Inflammatory macrophage treated with lipopolysaccharide for 4 hours (primary cell): Measurements from ENCODE around the gene SRGAP3.

Source experiments
- DNase-seq: peaks from one replicate; pipeline ENCODE4 v3.0.0-alpha.2; 2020

Gene SRGAP3

GRCh38 chr3:9223672-9224071 is 25.8 kb downstream of the SRGAP3 start:
- no peak for DNase-seq

DNA sequence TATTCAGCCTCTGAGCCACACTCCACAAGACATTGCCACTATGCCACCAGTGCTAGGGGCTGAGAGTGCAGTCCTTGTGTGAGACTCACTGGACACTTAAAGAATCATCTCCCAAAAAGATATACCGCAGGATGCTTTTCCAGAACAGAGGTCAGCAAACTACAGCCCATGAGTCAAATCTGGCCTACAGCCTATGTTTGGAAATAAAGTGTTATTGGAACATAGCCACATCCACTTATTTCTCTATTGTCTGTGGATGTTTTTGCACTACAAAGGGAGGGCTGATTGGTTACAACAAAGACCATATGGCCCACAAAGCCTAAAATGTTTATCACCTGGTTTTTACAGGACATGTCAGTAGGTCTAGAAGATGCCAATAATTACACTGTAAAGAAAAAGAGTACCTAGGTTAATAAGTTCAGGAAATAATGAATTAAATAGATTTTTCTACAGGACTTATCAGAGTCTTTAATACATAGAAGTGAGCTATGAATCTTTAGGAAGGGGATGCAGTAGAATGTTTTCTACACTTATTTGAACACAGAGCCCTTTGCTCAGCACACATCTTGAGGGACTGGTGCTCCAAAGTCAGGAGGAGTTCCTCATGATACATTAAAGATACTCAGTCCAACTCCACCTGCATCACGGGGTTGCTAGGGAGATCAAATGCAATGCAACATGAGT is 26.3 kb downstream of the SRGAP3 start:
- DNase-seq, result no peak

- no peak for DNase-seq
Observed at GRCh38 chr3:9222049-9222448, 27.4 kb downstream of the SRGAP3 start.

DNA sequence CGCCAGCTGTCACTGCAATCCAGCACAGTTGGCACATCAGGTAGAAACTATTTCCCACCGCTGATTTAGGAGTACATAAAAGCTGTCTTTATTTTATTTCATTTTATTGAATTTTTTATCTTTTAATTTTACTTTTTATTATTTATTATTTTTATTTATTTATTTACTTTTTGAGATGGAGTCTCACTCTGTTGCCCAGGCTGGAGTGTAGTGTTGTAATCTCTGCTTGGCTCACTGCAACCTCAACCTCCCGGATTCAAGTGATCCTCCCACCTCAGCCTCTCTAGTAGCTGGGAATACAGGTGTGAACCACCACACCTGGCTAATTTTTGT is 31.0 kb downstream of the SRGAP3 start:
- no peak for DNase-seq

DNA sequence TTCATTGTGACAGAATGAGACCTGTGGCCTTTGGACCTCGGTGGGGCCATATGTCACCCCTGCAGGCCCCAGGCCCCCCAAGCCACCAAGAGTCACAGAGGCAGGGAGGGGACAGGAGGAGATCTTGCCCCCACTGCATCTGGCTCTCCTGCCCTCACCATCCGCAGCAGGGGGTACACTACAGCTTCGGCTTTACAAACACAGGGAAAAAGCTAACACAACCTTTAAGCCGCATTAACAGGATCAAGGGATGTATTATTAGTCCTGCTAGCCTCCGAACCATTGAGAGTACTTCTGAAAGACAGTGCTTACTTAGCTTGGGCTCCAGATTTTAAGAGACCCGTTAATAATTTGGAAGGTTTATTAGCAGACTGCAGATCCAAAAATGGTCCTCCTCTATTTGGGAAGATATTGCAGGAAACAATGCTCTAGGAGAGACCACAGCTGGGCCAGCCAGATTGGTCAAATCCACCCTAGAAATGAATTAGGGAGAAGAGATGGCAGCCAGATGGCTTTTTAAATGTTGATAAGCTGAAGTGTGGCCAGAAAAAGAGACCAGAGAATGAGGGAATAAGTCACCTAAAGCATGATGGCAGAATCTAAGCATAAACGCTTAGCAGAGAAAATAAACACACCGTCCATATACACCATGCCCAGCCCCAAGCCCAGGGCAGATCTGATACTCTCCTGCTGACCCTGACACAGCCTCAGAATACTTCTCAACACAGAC is 31.5 kb downstream of the SRGAP3 start:
- DNase-seq, result no peak

GRCh38 chr3:9216736-9217135 is 32.7 kb downstream of the SRGAP3 start:
- no peak for DNase-seq

- no peak for DNase-seq
Observed at GRCh38 chr3:9214599-9214998, 34.8 kb downstream of the SRGAP3 start.

DNA sequence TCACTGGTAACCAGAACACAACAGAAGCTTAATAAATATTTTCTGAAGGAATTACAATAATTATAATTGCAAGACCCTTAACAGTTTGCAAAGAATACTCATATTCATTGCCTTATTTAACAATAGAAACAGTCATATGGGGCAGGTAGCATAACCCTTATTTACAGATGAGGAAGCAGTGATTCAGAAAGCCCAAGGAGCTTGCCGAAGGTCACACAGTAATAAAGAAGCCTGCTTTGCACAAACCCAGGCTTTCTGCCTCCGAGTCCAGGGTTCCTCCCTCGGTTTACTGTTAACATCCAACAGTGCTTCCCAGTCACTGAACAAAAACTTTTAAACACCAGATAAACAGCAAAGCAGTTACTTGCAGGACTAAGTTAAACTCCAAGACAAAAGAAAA is 35.3 kb downstream of the SRGAP3 start:
- no peak for DNase-seq

GRCh38 chr3:9213019-9213634 is 36.3 kb downstream of the SRGAP3 start:
- no peak for DNase-seq

DNA sequence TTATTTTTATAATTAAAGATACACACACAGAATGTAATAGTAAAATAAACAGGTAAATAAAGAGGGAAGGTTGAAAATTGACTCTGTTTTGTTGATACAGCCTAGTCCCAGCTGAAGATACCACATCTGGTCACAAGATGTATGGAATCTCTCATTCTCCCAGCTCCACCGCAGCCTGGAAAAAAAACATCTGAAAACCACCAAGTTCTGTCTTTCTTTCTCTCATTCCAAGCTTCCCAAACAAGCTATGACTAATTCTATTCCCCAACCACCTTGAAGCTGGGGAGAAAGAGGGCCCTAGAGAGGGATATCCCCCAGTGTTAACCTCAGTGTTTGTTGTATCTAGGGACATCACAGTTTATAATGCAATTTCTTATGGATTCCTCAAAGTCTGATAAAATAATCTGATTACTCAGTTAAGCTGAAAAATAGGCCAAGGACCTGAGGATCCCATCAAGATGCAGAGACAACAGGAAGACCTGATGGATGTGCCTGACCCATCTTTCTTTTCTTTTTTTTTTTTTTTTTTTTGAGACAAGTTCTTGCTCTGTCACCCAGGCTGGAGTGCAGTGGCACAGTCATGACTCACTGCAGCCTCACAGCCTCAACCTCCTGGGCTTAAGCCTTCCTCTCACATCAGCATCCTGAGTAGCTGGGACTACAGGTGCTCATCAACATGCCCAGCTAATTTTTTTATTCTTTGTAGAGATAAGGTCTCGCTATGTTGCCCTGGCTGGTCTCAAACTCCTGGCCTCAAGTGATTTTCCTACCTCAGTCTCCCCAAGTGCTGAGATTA is 38.1 kb downstream of the SRGAP3 start:
- no peak for DNase-seq

DNA sequence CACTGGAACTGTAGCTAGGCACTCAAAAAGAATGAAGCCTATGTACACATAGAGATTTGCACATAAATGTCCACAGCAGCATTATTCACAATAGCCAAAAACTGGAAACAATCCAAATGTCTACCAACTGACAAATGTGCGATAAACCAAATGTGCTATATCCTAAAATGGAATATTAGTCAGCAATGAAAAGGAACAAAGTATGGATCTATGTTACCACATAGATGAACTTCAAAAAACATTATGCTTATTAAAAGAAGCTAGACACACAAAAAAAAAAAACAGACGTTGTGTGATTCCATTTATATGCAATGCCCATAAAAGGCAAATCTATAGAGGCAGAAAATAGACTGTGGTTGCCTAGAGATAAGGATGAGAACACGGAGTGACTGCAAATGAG is 39.7 kb downstream of the SRGAP3 start:
- no peak for DNase-seq

DNA sequence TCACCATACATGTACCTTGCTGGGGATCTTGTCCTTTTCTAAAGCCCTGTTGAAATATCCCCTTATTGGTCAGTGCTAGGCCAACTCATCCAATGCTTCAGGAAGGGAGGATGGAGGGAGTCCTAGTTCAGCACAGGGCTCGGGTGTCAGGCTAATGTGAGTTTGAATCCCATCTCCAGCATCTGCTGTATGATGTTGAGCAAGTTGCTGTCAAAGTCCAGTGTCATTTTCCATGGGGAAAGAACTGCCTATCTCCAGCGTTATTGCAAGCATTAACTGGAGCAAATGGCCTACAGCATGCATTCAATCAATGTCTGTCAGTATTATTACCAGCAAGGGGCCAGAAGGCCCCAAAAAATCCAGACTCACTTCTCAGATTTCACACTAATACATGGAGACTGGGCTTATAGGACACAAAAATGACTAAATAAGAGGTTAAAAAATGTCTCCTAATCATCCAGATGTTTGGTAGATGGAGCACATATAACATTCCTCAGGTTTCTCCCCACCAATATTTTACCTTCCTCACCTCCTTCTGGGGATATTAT is 40.8 kb downstream of the SRGAP3 start:
- DNase-seq, result no peak

DNA sequence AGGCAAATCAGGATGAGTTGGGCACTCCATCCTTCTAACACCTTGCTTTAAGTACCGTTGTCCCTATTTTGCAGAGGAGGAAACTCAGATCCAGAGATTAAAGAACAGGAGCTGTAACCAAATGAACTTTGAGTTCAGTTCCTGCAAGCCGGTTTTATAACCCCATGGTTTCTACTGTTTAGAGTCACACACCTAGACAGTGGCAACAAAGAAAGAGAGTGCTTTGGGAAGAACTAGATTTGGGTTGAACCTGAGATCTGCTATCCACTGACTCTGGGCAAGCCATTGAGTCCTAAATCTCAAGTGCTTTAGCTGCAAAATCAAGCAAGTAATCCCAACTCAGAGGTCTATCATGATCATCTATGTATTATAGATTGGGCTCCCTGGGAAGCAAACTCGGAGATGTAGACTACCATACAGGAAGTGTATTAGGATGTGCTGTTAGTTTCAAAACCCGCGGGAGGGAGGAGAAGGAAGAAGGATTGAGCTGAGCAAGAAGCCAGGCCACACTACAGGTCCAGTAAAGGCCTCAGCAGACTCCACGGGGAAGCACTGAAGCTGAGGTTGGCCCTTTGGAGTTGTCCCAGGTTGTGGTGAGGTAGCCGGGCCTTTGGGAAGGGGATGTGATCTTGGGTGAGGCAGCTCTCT is 42.2 kb downstream of the SRGAP3 start:
- DNase-seq, result no peak

DNA sequence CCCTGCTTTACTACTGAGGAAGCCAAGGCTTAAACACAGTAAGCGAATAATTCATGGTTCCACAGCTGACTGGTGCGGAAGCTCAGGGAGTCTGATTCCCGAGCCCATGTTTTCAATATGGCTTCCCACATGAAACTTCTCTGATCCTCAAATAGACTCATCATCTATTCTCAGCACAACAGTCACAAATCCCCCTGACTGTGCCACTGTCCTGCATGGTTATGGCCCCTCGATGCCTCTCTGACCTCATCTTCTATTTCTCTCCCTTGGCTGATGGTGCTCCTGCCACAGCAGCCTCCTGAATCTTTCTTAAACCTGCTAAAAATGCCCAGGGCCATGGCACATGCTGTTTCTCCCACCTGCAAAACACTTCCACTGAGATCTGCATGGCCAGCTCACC is 43.2 kb downstream of the SRGAP3 start:
- no peak for DNase-seq

DNA sequence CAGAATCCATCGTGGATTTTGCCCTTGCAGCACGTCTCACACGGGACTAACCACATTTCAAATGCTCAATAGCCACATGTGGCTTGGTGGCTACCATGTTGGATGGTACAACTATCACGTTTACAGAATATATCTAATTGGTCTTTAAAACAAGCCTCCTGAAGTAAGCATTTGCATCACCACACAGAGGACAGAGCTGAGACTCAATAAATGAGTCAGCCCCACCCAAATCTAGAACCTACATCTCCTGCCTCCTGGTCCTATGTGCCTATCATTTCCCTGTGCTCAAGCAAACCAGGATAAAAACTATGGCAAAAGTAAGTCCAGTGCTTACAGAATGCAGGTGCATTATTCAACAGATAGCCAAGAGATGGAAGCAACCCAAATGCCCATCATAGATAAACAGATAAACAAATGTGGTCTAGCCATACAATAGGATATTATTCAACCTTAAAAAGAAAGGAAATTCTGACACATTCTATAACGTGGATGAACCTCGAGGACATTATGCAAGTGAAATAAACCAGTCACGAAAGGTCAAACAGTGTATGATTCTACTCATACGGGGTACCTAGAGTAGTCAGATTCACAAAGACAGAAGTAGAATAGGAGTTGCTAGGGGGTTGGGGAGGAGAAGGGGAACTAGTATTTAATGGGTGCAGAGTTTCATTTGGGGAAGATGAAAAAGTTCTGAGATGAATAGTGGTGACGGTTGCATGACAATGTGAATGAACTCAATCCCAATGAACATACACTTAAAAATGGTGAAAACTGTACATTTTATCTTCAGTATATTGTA is 43.9 kb downstream of the SRGAP3 start:
- DNase-seq, result peak; percentile 14

DNA sequence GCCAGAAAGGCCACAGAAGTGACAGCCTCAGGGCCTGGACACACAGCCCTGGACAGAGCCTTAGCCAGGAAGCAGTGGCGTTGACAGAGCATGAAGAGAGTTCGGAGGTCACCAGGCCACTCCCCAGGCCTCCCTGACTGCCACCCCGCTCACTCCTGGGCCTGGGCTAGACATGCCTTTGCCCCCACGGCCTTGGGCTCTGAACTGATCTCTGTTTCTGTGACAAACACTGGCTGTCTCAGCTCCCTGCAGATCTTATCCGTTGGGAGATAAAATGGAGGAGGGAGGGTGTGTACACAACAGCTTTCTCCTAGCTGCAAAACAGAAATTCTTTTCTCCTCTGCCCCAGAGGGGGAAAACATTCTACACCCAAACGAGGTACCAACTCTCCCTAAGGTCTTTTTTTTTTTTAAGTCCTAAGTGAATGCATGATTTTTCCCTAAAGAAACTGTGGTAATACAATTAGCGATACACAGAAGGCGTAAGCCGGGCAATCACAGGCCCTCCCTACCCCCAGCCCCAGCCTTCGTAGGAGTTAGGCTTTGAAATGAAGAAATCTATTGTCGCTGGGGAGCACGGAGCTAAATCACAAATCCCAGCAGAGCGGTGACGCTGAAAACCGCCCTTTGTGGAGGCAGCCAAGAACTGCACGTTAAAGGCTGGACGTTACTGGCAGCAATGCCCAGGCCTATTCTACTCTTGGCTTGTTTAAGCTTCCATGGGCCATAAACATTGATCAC is 45.0 kb downstream of the SRGAP3 start:
- DNase-seq, result no peak

DNA sequence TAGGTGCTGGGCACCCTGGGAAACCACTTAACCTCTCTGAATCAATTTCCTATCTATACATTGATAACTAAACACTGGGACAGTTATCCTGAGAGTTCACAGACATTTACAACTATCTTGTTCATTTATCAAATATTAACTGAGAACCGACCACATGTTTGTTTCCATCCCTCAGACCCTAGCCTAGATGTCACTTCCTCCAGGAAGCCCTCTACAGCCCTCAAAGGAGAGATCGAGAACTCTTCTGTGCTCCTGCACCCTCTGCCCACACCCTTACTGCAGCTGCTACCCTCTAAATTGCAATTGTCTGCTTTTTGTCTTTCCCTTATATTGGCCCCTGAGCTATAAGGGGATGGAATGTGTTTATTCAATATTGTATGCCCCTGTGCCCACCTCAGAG is 46.1 kb downstream of the SRGAP3 start:
- DNase-seq, result no peak

GRCh38 chr3:9202546-9202945 is 46.9 kb downstream of the SRGAP3 start:
- no peak for DNase-seq

DNA sequence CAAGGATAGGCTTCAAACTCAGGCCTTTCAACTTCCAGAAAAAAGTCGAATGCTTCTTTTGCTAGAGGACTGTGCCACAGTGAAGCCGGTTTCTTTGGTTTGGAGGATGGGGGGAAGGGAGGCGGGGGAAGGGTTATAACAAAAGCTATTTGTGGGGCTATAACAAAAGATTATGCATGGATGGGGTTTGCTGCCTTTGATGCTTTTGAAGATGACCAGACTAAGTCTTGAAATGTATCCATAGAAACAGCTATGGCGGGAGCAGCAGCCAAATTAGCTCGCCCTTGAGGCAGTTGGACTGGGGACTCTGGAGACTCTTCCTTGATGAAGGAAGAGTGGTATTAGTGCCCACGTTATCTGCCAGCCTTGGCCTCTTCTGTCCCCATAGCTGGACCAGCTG is 47.5 kb downstream of the SRGAP3 start:
- DNase-seq, result no peak

DNA sequence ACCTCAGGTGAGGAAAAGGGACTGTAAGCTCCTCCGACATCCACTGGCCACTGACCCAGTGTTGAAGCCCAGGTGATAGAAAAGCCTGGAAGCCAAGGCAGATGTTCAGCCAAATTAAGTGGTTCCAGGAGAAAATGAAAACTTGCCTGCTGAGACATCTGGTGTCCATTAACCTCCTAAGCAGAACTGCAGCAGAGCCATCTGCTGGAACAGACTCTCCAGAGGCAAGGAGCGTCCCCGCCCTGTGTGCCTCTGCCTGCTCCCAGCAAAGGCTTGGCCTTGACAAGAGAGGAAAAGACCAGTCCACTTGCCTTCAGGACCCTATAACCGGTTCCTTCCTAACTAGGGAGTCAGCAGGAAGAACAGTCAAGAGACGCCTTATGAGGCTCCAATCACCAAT is 48.2 kb downstream of the SRGAP3 start:
- no peak for DNase-seq

GRCh38 chr3:9199775-9200174 is 49.7 kb downstream of the SRGAP3 start:
- no peak for DNase-seq
